OCI-LY7 (cell line): Measurements from ENCODE around the gene MILR1. TPM values are rescaled to one million over a fixed set of nuclear protein-coding genes. Genes with fewer than 3 reads are reported as not detected.
"Not testable (repeated sequence)": the region's sequence is repeated elsewhere in the genome, so short reads cannot be mapped to it uniquely, and the experiment has no call there.

Experiments used
- BruUV-seq: library from RNA; stranded (reverse); fragments of 400-500 nt; replicated peaks from 2 replicates; lab custom pipeline; 2021; lab: Mats Ljungman, UMichigan
- CTCF ChIA-PET: fragments of 300-600 bp; sonication (Branson Sonifier 250); formaldehyde crosslinking; loops from one replicate; lab custom pipeline; 2022; ENCODE audit warnings: antibody characterized with exemption; ENCODE audit not compliant: unreplicated experiment; lab: Charles Lee
- POLR2A ChIA-PET: fragments of 300-600 bp; sonication (Branson Sonifier 250); formaldehyde crosslinking; loops from one replicate; lab custom pipeline; 2022; ENCODE audit warnings: antibody characterized with exemption; lab: Charles Lee
- DNase-seq: peaks from one replicate; pipeline ENCODE4 v3.0.0-alpha.2; 2015; ENCODE audit warnings: low spot score
- H2AFZ ChIP-seq: fragments of 200-600 bp; sonication (generic), shearing (Covaris generic); 2 replicates; pipeline ENCODE4 v1.6.1; 2014; ENCODE audit warnings: mild to moderate bottlenecking, antibody characterized with exemption, low read length, moderate library complexity
- H3K27ac ChIP-seq: fragments of 200-600 bp; sonication (generic); 2 replicates; pipeline ENCODE4 v1.5.1; 2014; ENCODE audit warnings: mixed run types, low read depth, mild to moderate bottlenecking, moderate library complexity, low read length, inconsistent platforms; ENCODE audit not compliant: poor library complexity, severe bottlenecking
- H3K36me3 ChIP-seq: fragments of 200-600 bp; sonication (generic); 2 replicates; pipeline ENCODE4 v1.6.1; 2014; ENCODE audit warnings: mild to moderate bottlenecking, antibody characterized with exemption, low read length, moderate library complexity, mixed read lengths; ENCODE audit not compliant: insufficient read depth
- H3K4me1 ChIP-seq: fragments of 200-600 bp; sonication (generic); 2 replicates; pipeline ENCODE4 v1.5.1; 2014; ENCODE audit warnings: mild to moderate bottlenecking, low read length; ENCODE audit not compliant: insufficient read depth, poor library complexity, severe bottlenecking
- H3K4me2 ChIP-seq: fragments of 200-600 bp; sonication (generic); 2 replicates; pipeline ENCODE4 v1.6.1; 2014; ENCODE audit warnings: mild to moderate bottlenecking, low read length
- H3K4me3 ChIP-seq: fragments of 200-600 bp; sonication (generic); 2 replicates; pipeline ENCODE4 v1.5.1; 2014; ENCODE audit warnings: mild to moderate bottlenecking, low read depth, low read length; ENCODE audit not compliant: poor library complexity, severe bottlenecking
- H3K79me2 ChIP-seq: fragments of 200-600 bp; sonication (generic); 2 replicates; pipeline ENCODE4 v1.6.1; 2016; ENCODE audit warnings: low read depth, mild to moderate bottlenecking, low read length, moderate library complexity, mixed read lengths; ENCODE audit not compliant: insufficient read depth
- H3K9me2 ChIP-seq: fragments of 200-600 bp; sonication (generic); 2 replicates; pipeline ENCODE4 v1.6.1; 2016; ENCODE audit warnings: mild to moderate bottlenecking, low read length, mixed read lengths; ENCODE audit not compliant: insufficient read depth
- H3K9me3 ChIP-seq: fragments of 200-600 bp; sonication (generic); 2 replicates; pipeline ENCODE4 v1.6.1; 2014; ENCODE audit warnings: mild to moderate bottlenecking, mixed run types, low read length, mixed read lengths
- H4K20me1 ChIP-seq: fragments of 200-600 bp; sonication (generic); 2 replicates; pipeline ENCODE4 v1.6.1; 2014; ENCODE audit warnings: mild to moderate bottlenecking, antibody characterized with exemption, low read length, moderate library complexity, mixed read lengths; ENCODE audit not compliant: insufficient read depth
- EZH2phosphoT487 ChIP-seq: fragments of 200-600 bp; sonication (generic); IDR thresholded peaks from 2 replicates; pipeline ENCODE4 v1.6.1; 2018; ENCODE audit warnings: low read depth, borderline replicate concordance, mild to moderate bottlenecking, mixed run types, antibody characterized with exemption, low read length, moderate library complexity, mixed read lengths
- intact Hi-C: fragments of 100-400 bp; cut with micrococcal nuclease; formaldehyde crosslinking; loops from one replicate; pipeline ENCODE4 v1.10.0; 2022; ENCODE audit not compliant: unreplicated experiment
- total RNA-seq, 2 experiments: library from RNA; depleted of rRNA in 1 of 2; stranded (reverse); fragments of >200 nt in 1 of 2; shearing (Covaris generic) in 1 of 2; gene quantifications; 2 replicates each; pipeline ENCODE4 v1.2.3, GENCODE V29; 2014 to 2022
- TF ChIP-seq, protein P1 (sequence below): fragments of 200-600 bp; sonication (generic); conservative IDR thresholded peaks from 2 replicates; pipeline ENCODE4 v1.5.1; 2014; ENCODE audit warnings: mild to moderate bottlenecking, antibody characterized with exemption, low read length, moderate library complexity, mixed read lengths

The MILR1 gene
- total RNA-seq, 2 experiments from 2014 or later: 68.7 to 101 TPM

DNA sequence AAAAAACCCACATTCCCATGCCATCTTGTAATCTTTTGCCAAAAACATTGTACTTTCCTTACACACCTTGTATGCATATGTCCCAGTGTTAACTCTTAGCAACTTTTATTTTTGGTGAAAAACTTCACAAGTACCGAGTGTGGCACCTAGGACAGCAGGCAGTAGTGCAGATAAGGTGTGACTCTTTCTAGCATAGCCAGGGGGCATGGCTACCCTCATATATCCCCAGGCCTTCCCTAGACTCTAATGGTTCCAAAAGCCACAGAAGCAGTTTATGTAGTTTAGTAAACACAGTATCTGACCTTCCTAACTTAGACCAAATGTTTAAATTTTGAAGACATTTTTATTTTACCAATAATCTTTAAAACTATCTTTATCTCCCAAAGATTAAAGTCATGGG lies 20.5 kb upstream of the MILR1 start:
- Histone ChIP-seq H3K27ac (no peak overlapping the region), H3K9me3 (no peaks in the 10 kb centered on the region), H3K4me1 (no peaks in the 10 kb centered on the region), H2AFZ (no peak overlapping the region), H3K79me2 (no peaks in the 10 kb centered on the region), H4K20me1 (no peaks in the 10 kb centered on the region), H3K9me2 (no peaks in the 10 kb centered on the region), H3K36me3 (no peaks in the 10 kb centered on the region), H3K4me3 (no peak overlapping the region), H3K4me2 (no peak overlapping the region)
- ChIA-PET POLR2A (interaction anchor here (0.6 kb wide), 2 partner anchors 38 to 234 kb away, joined by 3 read pairs; no protein-coding TSS in a partner anchor), CTCF (no interaction called here)
- no peak for TF ChIP-seq EZH2phosphoT487
- TF ChIP-seq, protein P1, sequence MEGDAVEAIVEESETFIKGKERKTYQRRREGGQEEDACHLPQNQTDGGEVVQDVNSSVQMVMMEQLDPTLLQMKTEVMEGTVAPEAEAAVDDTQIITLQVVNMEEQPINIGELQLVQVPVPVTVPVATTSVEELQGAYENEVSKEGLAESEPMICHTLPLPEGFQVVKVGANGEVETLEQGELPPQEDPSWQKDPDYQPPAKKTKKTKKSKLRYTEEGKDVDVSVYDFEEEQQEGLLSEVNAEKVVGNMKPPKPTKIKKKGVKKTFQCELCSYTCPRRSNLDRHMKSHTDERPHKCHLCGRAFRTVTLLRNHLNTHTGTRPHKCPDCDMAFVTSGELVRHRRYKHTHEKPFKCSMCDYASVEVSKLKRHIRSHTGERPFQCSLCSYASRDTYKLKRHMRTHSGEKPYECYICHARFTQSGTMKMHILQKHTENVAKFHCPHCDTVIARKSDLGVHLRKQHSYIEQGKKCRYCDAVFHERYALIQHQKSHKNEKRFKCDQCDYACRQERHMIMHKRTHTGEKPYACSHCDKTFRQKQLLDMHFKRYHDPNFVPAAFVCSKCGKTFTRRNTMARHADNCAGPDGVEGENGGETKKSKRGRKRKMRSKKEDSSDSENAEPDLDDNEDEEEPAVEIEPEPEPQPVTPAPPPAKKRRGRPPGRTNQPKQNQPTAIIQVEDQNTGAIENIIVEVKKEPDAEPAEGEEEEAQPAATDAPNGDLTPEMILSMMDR: no peak
- DNase-seq: no peak
- BruUV-seq: no TSS peak
- intact Hi-C loops: loop anchor here (10.0 kb wide), 1 partner anchor 306 kb away; no protein-coding TSS in a partner anchor

DNA sequence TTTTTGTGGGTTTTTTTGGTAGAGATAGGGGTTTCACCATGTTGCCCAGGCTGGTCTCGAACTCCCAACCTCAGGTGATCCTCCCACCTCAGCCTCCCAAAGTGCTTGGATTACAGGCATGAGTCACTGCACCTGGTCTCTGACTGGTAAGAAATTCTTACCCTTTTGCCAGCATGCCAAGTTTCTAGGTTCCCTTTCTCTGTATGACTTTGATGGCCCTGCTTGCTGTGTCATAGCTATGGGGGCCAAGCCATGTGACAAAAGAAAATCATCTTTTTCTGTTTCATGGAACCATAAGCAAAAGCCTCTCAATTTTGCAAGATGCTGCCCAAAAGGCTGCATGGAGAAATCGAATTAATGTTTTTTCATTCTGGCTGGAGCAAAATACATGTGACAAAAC lies 18.9 kb upstream of the MILR1 start:
- H3K36me3 ChIP-seq, DNase-seq, BruUV-seq, POLR2A ChIA-PET, H3K79me2 ChIP-seq, H4K20me1 ChIP-seq, H3K9me2 ChIP-seq, H3K4me3 ChIP-seq, H3K4me1 ChIP-seq, H3K27ac ChIP-seq, H2AFZ ChIP-seq, CTCF ChIA-PET, intact Hi-C loops, H3K4me2 ChIP-seq: not testable (repeated sequence)
- peaks cover 15% of the 10 kb centered on the region for H3K9me3 ChIP-seq

DNA sequence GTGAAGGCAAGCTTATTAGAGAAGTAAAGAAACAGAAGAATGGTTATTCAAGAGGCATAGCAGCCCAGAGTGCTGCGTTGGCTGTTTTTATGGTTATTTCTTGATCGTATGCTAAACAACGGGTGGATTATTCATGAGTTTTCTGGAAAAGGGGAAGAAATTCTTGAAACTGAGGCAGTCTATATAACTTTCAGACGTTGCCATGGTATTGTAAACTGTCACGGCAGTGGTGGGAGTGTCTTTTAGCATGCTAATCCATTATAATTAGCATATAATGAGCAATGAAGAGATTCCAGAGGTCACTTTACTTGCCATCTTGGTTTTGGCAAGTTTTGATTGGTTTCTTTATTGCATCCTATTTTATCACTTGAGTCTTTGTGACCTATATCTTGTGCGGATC lies 17.4 kb upstream of the MILR1 start:
- H3K36me3 ChIP-seq: no peaks in the 10 kb centered on the region
- ChIA-PET CTCF (no interaction called here), POLR2A (no interaction called here)
- intact Hi-C loops: no loop called here
- DNase-seq: no peak
- H3K4me3 ChIP-seq: no peak overlapping the region
- peaks cover 21% of the 10 kb centered on the region for H3K9me3 ChIP-seq
- H3K9me2 ChIP-seq: no peaks in the 10 kb centered on the region
- TF ChIP-seq, protein P1: no peak
- TF ChIP-seq EZH2phosphoT487: no peak
- no peaks in the 10 kb centered on the region for H3K4me1 ChIP-seq
- no peaks in the 10 kb centered on the region for H3K79me2 ChIP-seq
- H4K20me1 ChIP-seq: no peaks in the 10 kb centered on the region
- no TSS peak for BruUV-seq
- no peak overlapping the region for H3K4me2 ChIP-seq
- H3K27ac ChIP-seq: no peak overlapping the region
- no peak overlapping the region for H2AFZ ChIP-seq
